Bronchial epithelial cell (primary cell): ENCODE measurements around the gene TK2. TPM values are rescaled to one million over a fixed set of nuclear protein-coding genes. Genes with fewer than 3 reads are reported as not detected.
A peak's percentile ranks its signal among the peaks of the same experiment; 100 is the strongest.
"Not testable (repeated sequence)": the region's sequence is repeated elsewhere in the genome, so short reads cannot be mapped to it uniquely, and the experiment has no call there.

Experiments used
- DNase-seq: peaks from one replicate; pipeline ENCODE4 v3.0.0-alpha.2; 2010; ENCODE audit warnings: low read depth
- FAIRE-seq: peaks from 2 replicates; lab custom pipeline; 2011; peaks lifted over from hg19 to GRCh38; lab: Jason Lieb, UNC
- H3K27me3 ChIP-seq: 2 replicates; pipeline ENCODE4 v1.5.1; 2011; ENCODE audit warnings: low read length; ENCODE audit not compliant: control insufficient read depth, insufficient read depth
- H3K36me3 ChIP-seq: 2 replicates; pipeline ENCODE4 v1.5.1; 2011; ENCODE audit warnings: low read length; ENCODE audit not compliant: control insufficient read depth, insufficient read depth
- H3K4me3 ChIP-seq: 2 replicates; pipeline ENCODE4 v1.5.1; 2011; ENCODE audit warnings: mild to moderate bottlenecking, low read depth, low read length, control low read depth
- CTCF ChIP-seq: IDR thresholded peaks from 2 replicates; pipeline ENCODE4 v1.5.1; 2011; ENCODE audit warnings: mild to moderate bottlenecking, moderate library complexity, low read length, control low read depth, inconsistent platforms; ENCODE audit not compliant: insufficient read depth, severe bottlenecking
- total RNA-seq: library from RNA; depleted of rRNA; stranded (reverse); fragments of >200 nt; gene quantifications from 2 replicates; pipeline ENCODE4 v1.2.1, GENCODE V29; 2014

The TK2 gene
- total RNA-seq, 1 donor from 2014 or later: 8.7 TPM

- DNase-seq (no peak), FAIRE-seq (no peak)
- no peaks in the 10 kb centered on the region for H3K36me3 ChIP-seq
- H3K4me3 ChIP-seq: no peak overlapping the region
- no peak for TF ChIP-seq CTCF
- H3K27me3 ChIP-seq: no peaks in the 10 kb centered on the region
Measured at GRCh38 chr16:66502020-66502913, 47.7 kb downstream of the TK2 start.

GRCh38 chr16:66501563-66501962, 48.4 kb downstream of the TK2 start:
- FAIRE-seq, DNase-seq, H3K4me3 ChIP-seq, H3K36me3 ChIP-seq, H3K27me3 ChIP-seq: not testable (repeated sequence)

- H3K27me3 ChIP-seq, FAIRE-seq, H3K36me3 ChIP-seq, DNase-seq, H3K4me3 ChIP-seq: not testable (repeated sequence)
Measured at GRCh38 chr16:66497921-66498320, 52.0 kb downstream of the TK2 start.

GRCh38 chr16:66496226-66496625, 53.7 kb downstream of the TK2 start:
- not testable (repeated sequence) for H3K27me3 ChIP-seq, H3K4me3 ChIP-seq, DNase-seq, FAIRE-seq, H3K36me3 ChIP-seq

GRCh38 chr16:66495440-66495839, 54.5 kb downstream of the TK2 start:
- no peak for TF ChIP-seq CTCF
- Histone ChIP-seq H3K36me3 (no peaks in the 10 kb centered on the region), H3K4me3 (no peak overlapping the region), H3K27me3 (no peaks in the 10 kb centered on the region)
- DNase-seq: no peak
- no peak for FAIRE-seq

- Histone ChIP-seq H3K4me3 (no peak overlapping the region), H3K36me3 (no peaks in the 10 kb centered on the region), H3K27me3 (no peaks in the 10 kb centered on the region)
- FAIRE-seq (no peak), DNase-seq (no peak)
- TF ChIP-seq CTCF: no peak
Measured at GRCh38 chr16:66494916-66495315, 55.0 kb downstream of the TK2 start.

GRCh38 chr16:66493490-66494401, 56.2 kb downstream of the TK2 start:
- no peak overlapping the region for H3K4me3 ChIP-seq
- H3K27me3 ChIP-seq: no peaks in the 10 kb centered on the region
- H3K36me3 ChIP-seq: no peaks in the 10 kb centered on the region
- FAIRE-seq (peak; percentile 13), DNase-seq (no peak)
- TF ChIP-seq CTCF: no peak
